Measurements from ENCODE around the gene PITX3.
A peak's percentile ranks its signal among the peaks of the same experiment; 100 is the strongest.
"Not testable (repeated sequence)": the region's sequence is repeated elsewhere in the genome, so short reads cannot be mapped to it uniquely, and the experiment has no call there.

PITX3 gene

DNA sequence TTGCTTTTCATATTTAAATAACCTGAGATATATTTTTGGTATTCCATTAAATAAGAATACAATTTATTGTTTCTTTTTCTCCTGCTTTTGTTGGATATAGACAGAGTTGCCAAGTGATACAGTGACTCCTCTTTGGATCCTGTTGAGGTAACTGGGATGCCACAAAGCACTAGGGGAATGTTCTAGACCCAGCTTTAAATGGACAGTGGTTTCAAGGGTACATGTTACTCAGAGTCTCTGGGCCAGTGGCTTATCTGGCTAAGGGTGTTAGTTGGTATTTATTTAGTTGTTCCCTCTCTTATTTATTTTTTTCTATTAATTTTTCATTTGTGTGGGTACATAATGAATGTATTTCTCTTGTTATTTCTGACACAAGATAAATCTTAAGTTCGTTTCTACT, 13.1 kb upstream of the PITX3 start:
- DNase-seq: no peak

DNA sequence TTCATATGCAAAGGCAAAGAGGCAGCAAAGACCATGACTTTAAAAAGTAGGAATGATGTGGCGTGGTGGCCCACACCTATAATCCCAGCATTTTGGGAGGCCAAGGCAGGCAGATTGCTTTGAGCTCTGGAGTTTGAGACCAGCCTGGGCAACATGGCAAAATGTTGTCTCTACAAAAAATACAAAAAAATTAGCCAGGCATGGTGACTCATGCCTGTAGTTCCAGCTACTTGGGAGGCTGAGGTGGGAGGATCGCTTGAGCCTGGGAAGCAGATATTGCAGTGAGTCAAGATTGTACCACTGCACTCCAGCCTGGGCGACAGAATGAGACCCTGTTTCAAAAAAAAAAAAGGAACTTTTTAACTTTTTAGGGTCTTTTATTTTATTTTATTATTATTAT, 11.2 kb upstream of the PITX3 start:
- DNase-seq: not testable (repeated sequence)

DNA sequence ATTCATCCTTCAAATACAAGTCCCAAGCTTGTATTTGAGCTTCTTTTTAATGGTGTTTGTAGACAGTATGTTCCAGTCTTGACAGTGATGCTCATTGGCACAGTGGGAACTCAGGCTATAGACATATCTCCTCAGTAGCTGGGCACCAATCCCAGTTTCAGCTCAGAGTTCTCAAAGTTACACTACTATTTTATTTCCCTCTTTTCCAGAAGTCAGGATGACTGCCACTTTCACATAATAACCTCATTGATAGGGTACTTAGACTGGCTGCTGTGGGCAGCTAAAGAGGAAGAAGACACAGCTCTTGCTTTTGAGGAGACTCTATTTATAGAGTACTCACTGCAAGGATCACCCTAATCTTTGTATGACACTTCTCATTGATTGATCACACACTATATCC, 6.4 kb upstream of the PITX3 start:
- DNase-seq: no peak

DNA sequence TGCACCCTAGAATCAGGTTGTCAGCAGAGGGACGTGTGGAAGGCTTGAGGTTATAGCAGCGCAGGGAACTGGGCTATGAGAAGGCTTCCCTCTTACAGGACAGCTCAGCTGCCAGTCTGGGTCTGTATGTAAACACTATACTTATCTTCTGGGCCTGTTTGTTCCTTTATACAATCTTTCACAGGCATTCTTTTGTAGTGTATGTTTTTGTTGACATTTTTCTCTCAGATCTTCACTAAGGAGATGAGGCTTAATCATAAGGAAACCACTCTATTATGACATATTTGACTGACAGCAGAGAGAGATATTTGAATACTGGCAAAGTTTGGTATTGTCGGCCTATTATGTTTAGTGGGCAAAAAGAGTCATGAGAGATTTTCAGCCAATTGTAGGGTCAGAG, 4.9 kb upstream of the PITX3 start:
- DNase-seq: no peak

DNA sequence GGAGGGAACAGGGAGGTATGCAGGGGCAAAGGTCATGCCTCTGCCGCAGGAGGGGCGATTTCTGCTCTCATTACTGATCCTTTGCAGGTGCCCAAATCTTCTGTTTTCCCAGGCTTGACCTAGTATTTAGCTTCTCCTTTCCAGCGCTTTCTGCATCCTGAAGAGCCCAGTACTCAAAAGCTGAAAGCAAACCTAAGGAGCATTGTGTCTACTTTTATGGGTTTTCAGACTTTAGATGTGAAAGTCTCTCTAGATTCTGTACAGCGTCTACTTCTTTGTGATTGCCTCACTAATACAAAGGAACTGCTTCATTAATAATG, 4.6 kb upstream of the PITX3 start:
- no peak for DNase-seq

DNA sequence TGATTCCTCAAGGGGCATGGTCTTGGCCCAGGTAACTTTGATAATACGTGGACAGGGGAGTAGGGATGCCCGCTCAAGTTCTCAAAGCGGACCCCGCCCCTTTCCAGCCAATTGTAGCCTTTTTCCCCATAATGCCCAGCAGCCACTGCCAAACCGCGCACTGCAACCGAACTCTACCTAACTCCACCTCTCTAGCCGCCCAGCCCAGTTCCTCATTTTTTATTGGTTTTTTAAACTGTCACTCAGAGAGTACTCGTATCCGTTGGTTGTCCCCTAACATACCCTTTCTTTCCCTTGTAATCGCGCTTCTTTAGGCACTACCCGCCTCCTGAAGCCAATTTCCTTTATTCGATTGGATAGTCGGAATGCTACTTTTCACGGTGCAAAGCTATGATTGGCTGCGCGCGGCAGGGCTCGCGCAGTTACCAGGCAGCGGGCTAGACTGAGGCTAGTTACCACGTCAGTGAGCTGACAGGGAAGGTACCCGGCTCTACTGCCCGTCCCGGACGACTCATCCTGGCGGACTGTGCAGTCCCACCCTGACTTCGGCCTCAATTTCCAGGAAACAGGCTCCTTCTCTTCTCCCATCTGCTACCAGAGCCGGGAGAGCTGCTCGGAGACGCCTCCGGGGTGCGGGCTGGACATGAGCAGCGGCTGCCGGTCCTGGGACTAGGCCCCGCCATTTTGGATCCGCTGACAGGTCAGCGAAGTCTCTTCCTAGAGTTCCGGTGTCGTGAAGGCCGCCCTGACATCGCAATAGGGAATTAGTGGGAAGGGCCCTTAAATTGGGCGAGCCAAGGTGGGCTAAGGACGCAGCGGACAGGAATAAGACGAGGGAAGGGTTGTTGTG, 4.0 kb upstream of the PITX3 start, which contains the start of gene GBF1:
TSS of gene GBF1 (plus strand) at position 451 of the 850 bp plus-strand sequence. CDS start 13,407 bp downstream, outside the sequence.
- peak; percentile 97 for DNase-seq

DNA sequence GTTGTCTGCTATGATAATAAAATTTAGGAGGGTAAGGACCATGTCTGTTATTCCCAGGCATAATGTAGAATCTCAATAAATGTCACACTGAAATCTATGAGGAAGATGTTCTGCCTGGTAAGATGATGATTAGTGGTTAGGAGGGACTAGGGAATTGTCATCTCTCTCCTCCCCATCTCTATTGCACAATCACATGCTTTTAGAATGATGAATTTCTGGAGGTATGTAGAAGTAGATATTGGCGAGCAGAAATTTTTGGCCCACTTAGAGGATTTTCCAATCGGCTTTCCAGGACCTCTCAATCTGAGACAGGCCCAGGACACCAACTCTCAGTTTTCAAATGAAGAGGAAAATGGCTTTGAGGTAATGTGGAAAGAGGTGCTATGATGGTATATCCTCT, 2.0 kb upstream of the PITX3 start:
- no peak for DNase-seq

DNA sequence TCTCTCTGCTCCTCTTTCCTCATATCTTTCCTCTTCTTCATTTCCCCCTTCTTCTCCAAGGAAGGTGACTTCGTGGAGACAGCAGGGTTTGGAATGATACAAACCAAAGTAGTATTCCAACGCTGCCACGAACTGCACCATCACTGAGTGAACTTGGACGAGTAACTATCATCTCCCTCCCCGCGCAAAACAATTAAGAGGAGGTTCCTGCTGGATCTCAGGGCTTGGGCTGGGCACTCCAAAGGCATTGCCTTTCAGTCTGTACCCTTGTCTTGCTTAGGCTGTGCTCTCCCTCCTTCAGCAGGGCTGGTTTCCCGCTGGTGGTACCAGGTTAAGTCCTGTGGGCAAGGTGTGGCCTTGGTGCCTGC, 790 bp upstream of the PITX3 start:
- no peak for DNase-seq

DNA sequence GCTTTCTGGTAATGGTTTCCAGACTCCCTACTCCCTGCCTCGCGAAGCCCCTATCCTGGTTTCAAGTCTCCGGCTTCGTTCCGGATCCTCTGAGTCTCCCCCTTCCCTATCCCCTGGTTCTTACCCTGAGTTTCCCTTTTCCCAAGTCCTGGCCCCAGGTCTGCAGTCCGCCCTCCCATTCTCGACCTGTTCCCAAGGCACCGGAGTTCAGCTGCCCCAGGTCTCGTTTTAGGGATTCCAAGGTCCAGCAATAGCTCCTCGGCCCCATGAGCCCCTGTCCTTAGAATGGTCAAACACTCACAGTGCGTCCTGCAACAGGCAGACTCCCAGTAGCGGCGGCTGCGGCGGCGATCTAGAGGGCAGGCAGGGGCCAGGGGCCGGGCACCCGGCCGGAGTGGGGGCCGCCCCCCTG, 274 bp downstream of the PITX3 start:
- no peak for DNase-seq

DNA sequence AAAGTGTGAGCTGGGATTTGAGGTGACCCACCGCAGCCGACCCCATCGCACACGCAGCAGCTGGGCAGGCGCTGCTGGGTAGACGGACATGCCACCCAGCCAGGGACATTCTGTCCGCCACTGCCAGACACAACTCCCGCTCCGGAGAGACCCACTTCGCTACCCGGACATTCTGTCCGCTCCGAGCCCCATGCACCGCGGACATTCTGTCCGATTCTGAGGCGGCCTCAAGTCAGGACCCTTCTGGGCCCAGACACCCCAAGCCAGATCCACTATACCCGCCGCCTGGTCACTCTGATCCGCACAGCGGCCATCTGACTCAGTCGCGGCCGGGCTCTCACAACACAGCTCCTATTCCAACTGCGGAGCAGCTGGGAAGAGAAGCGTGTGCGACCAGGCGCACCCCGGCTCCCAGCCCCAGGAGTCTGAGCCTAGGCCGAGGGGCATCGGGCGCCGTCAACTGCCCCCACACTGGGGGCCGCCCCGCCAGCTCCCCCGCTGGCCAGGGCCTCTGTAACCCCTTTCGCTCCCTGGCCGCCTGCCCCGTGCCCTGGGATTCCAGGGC, 763 bp downstream of the PITX3 start:
- DNase-seq: no peak

DNA sequence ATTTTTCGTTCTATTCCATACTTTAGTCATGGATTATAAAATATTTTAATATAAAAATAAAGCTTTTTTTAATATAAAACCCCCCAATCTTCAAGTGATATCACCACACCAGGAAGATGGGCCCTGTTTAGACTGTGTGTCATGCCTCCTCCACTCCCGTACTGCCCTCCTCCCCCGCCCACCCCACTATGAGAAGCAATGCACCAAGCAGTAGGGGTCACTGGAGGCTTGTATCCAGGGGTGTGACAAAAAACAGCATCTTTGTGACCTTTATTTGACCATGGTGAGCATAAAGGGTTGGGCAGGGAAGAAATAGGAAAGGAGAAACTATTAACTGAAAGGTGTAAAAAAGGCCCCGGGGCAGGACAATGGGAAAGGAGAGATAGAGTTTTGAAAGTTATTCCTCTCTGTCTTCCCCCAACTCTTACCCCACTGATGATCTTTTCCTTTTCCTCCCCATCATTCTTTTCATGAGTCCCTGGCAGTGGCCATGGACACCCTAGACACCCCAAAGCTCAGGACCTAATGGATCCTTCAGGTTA, 3.5 kb downstream of the PITX3 start:
- DNase-seq: no peak

DNA sequence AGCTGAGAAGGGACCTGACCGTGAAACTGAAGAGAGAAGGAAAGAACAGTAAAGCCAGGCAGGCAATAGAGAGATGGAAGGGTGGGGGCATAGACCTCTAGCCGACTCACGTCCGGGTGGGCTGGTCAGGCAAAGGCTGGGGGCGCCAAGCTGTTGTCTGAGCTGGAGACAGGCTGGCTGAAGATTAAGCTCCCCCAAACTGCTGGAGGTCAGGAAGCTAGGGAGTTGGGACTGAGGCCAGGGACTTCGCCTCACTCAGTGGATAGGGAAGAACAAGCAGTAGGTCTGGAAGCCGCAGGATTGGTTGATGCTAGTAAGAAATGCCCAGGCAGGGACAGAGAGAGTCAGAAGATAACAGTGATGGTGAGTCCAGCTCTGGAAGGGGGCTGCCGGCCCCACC, 5.3 kb downstream of the PITX3 start:
- no peak for DNase-seq

DNA sequence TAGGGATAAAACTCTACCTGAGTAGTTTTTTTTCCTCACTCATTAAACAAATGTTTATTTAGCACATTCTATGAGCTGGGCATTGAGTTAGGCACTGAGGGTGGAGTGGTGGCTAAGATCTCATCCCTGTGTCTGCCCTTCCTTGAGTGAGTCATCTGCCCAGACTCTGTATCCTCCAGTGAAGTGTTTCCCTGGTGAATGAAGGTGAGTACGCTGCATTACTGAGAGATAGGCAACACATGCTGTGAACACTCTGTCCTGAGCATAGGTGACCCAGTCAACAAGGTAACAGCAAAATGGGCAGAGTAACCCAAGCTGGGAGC, 5.8 kb downstream of the PITX3 start:
- no peak for DNase-seq

DNA sequence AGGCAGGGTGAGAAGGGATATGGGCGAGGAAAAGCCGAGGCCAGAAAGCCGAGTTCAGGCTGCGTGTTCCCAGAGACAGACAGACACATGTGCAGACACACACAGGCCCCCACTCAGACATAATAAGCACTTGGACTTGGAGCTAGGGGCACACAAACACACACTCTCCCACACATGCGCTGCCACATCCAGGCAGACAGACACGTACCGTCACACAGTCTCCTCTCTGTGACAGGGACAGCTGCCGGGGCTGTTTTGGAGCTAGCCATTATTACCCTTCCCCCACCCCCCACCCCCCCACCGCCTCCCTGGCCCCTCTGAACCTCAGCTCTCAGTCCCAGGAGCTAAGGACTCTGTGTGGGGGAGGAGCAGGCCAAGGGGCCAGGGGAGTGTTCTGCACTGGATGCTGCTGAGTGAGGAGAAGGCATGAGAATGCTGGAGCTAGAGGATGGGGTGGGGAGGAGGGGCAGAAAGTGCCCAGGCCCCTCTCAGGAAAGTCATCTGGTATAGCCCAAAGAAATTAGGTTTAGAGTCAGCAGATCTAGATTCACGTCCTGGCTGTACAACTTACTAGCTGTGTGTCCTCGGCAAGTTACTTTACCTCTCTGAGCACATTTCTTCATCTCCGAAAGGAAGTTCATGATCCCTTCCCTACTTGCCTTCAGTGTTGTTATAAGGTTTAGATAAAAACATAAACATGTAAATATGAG, 6.3 kb downstream of the PITX3 start:
- no peak for DNase-seq

DNA sequence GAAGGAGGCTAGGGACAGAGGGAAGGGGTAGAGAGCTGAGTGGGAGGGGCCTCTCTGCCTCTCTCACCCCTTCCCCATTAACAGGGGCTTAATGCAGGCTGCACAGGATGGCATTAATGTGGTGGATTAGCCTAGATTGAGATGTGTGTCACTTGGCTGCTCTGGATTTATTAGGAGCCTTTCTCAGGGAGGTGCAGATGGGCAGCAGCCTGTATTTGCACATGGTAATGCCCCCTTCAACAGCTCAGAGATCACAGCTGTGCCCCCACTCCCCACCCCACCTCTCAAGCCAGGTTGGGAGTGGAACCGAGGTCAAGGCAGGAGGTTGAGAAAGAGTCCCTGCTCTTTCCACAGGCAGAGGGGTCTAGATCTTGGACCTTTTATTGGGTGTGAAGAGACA, 7.3 kb downstream of the PITX3 start:
- DNase-seq: no peak

DNA sequence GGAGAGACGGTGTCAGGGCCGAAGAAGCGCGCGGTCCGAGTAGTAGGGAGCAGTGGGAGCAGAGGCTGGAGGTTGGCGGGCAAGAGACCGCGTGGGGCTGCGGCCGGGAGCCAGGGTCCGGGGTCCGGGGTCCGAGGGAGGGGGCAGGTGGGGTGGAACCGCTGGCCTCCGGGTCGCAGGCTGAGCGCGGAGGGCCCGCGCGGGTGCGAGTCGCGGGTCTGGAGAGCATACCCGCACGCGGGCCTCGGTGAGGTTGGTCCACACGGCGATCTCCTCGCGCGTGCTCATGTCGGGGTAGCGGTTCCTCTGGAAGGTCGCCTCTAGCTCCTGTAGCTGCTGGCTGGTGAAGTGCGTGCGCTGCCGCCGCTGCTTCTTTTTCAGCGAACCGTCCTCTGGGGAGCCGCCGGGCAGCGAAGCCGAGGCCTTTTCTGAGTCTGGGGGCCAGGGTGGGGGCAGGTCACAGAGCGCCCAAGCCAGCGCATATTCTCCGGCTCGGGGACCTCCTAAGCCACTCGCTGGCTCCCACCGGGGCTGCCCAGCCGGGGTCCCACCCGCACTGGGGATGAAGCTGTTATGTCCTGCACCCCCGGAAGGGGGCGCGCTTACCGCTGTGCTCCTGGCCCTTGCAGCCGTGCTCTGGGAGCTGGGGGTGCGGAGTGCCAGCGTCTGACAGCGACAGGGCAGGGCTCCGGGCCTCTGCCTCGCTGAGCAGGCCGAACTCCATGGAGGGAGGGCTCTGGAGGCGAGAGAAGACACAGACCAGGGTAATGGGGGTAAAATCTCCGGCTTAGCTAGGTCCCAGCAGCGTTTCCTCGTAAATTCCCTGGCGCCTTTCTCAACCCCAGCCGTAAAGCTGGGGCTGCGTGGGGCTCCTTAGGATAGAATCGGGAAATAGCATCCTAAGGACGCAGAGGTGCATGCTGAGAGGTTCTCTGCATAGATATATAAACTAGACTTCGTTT, 9.7 kb downstream of the PITX3 start:
- peak; percentile 46 for DNase-seq

DNA sequence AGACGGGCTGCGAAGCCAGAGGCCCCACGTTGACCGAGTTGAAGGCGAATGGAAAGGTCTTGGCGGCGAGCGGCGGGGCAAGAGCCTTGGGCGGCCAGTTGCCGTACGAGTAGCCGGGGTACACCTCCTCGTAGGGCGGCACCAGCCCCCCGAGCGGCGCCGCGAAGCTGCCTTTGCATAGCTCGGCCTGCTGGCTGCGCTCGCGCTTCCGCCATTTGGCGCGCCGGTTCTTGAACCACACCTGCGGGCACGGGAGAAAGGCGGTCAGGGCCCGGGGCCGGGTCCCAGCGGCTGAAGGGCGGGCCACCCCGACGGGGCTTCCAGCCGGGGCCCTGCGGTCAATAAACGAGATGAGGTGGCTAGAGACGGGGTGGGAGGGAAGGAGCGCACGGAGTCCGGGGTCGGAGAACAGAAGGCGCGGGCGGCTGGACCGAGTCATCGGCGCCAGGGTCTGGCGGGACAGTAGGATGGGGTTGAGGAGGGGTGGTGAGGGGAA, 10.4 kb downstream of the PITX3 start:
- no peak for DNase-seq

DNA sequence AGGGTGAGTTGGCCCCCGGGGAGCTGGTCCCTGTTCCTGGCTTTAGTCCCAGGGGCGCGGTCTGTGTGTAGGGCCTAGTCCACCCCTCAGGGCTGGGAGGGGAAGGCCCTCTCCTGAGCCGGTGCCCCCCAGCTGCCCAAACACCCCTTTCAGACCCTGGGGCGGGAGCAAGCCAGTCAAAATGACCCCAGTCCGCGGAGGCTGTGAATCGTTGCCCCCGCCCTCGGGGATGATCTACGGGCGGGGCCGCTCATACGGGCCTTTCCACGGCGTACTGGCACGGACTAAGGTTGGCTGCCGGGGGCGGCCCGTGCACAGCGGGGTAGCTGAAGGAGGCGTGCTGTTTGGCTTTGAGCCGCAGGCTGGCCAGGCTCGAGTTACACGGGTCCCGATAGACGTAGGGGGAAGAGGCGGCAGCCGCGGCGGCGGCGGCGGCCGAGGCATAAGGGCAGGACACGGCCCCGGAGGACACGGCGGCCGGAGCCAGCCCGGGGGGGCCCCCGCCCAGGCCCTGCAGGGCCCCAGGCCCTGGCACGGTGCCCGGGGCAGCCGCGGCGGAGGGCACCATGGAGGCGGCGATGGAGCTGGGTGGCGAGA, 10.9 kb downstream of the PITX3 start:
- DNase-seq: no peak

DNA sequence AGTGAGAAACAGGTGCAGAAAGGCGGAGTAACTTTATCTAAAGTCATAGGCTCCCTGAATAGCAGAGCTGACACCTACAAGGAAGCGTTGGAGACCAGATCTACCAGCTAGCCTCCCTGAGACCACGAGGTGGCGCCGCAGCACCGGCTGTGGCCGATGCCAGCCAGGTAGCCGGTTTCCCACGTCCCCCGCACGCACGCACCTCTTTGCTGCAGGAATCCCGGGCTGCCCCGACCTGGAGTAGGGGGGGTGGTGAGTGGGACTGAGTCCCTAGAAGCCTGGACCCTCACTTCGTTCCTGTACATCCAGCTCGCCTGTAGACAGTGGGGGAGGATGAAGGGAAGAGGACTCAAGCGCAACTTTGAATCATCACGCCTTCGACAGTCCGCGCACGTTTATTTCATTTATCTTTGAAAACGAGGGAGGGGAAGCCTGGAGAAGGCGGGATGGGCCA, 11.5 kb downstream of the PITX3 start:
- DNase-seq: peak; percentile 65

DNA sequence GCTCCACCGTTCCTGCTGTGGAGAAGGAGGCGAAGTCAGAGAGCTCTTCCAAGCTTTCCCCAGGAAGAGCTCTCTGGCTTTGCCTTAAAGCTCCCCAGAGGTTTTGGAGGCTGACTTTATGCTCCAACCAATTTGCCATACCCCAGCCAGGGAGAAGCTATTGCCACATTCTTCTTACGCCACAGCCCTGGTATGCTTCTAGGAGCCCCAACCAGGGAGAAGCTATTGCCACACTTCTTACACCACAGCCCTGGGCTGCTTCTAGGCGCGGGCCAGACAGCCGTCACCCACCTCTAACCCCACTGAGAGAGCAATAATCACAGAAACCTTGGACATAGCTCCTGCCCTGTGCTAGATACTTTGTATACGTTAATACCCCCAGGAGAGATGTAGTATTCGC, 14.3 kb downstream of the PITX3 start:
- DNase-seq: no peak

DNA sequence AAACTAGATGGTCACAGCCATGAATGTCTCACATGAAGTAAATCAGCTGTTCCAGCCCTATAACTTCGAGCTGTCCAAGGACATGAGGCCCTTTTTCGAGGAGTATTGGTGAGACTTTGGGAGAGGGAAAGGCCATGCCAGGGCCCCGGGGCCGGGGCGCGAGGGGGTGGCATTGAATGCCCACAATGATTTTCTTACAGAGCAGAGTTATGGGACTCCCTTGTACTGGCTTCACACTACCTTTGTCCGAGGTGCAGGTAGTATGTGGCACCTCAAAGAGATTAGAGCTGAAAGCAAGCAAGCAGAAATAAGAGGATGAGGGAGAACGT, 14.8 kb downstream of the PITX3 start:
- DNase-seq: no peak

All from GDM1 (cell line).